GM12865 (cell line): ENCODE data around the gene INSR.
"Not testable (repeated sequence)": the region's sequence is repeated elsewhere in the genome, so short reads cannot be mapped to it uniquely, and the experiment has no call there.

Experiments
- DNase-seq: peaks from one replicate; pipeline ENCODE4 v3.0.0; 2010; ENCODE audit warnings: low read depth
- H3K4me3 ChIP-seq: 2 replicates; pipeline ENCODE4 v1.5.1; 2011; ENCODE audit warnings: mild to moderate bottlenecking, low read depth, low read length, control low read depth
- TF ChIP-seq, protein P1 (sequence below): IDR thresholded peaks from 2 replicates; pipeline ENCODE4 v1.5.1; 2011; ENCODE audit warnings: low read length, control low read depth, low read depth, inconsistent platforms; ENCODE audit not compliant: insufficient read depth; ENCODE audit errors: missing control alignments

Gene INSR

DNA sequence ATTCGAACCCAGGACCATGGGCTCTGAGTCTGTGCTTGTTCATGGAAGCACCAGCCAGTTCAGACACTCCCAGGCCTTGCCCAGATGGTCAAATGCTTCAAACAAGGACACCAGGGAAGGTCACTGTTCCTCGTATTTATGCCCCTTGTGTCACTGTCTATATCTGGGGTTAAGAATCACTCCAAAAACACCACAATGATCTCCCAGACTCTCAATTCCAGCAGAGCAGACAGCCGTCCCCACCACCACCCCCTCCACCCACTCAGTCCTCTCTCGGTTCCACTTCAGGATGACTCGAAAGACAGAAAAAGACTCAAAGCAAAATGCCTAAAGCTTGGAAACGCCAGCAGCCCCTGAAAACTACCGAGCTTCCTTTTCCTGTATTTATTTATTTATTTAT, 79.0 kb downstream of the INSR start:
- H3K4me3 ChIP-seq, result no peak overlapping the region
- TF ChIP-seq, protein P1, sequence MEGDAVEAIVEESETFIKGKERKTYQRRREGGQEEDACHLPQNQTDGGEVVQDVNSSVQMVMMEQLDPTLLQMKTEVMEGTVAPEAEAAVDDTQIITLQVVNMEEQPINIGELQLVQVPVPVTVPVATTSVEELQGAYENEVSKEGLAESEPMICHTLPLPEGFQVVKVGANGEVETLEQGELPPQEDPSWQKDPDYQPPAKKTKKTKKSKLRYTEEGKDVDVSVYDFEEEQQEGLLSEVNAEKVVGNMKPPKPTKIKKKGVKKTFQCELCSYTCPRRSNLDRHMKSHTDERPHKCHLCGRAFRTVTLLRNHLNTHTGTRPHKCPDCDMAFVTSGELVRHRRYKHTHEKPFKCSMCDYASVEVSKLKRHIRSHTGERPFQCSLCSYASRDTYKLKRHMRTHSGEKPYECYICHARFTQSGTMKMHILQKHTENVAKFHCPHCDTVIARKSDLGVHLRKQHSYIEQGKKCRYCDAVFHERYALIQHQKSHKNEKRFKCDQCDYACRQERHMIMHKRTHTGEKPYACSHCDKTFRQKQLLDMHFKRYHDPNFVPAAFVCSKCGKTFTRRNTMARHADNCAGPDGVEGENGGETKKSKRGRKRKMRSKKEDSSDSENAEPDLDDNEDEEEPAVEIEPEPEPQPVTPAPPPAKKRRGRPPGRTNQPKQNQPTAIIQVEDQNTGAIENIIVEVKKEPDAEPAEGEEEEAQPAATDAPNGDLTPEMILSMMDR, result no peak
- DNase-seq, result peak; percentile 59

DNA sequence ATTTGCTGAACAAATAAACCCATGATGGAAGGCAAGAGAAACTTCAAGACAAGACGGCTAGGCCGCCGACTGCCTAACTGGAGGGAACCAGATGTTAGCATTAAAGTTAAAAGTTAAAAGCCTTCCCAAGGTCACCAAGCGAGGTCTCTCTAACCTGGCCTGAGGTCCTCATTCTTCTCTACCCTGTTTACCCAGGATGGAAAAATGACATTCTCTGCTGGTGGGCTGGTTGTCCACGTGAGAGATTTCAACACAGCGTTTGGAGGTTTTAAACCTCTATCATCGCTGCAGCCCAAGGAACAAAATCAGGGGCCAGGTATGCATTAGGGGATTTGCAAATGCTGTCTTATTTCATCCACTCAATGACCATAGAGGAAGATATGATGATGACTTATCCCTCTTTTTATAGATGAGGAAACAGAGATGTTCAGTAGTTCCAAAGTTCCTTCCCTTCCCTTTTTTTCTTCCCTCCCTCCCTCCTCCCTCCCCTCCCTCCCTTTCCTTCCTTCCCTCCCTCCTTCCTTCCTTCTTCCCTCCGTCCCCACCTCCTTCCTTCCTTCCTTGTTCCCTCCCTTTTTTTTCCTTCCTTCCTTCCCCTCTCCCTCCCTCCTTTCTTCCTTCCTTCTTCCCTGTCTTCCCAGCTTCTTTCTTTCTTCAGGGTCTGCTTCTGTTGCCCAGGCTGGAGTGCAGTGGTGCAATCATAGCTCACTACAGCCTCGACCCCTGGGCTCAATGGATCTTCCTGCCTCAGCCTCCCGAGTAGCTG, 79.7 kb downstream of the INSR start:
- DNase-seq, result no peak
- TF ChIP-seq, protein P1, result no peak
- H3K4me3 ChIP-seq, result no peak overlapping the region

DNA sequence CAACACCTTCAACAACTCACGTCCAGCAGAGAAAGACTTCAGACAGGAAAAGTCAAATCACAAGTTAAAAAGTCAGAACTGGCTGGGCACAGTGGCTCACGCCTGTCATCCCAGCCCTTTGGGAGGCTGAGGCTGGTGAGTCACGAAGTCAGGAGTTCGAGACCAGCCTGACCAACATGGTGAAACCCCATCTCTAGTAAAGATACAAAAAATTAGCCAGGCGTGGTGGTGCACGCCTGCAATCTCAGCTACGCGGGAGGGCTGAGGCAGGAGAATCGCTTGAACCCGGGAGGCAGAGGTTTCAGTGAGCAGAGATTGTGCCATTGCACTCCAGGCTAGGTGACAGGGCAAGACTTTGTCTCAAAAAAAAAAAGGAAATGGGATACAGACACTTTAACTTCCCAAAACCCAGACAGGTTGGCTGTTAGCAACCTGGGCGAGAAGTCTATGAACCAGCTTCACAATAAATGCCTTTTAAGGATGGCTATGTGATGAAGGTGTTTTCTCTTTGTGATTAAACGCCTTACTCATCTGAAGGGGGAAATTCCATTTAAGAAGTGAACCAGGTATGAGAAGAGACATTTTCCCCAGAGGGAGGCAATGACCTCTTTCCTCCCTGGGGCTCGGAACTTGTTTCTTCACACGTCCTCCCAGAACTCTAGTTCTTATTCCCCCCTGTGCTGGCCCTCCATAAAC, 80.4 kb downstream of the INSR start:
- peak; percentile 68 for DNase-seq
- H3K4me3 ChIP-seq, result no peak overlapping the region
- TF ChIP-seq, protein P1, result no peak

DNA sequence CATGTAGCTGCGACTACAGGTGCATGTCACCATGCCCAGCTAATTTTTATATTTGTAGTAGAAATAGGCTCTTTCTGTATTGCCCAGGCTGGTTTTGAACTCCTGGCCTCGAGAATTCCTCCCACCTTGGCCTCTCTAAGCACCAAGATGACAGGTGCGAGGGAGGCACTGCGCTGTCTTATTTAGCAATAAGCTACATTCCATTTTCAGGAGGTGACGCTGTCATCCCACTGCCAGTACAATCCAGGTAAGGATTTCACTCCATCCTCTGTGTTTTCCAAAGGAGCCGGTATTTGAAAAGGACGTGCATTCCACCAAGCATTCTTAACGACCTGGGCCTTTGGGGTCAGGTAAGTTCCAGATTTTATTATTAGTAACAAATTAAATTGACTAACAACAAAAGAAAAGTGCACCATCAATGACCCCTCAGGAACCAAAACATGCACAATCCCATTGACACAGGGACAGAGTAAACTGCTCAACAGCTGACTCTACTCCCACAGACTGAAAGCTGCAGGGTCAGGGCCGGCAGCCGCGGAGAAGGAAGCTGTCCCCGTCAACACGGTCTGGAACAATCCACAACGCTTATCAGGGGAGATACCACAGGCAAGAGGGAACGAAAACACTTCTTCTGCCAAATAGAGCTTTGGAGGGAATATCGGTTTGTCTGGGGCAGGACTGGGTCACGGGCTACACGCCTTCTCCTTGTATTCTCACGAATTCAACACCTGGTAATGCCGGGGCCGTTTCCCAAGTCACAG, 82.8 kb downstream of the INSR start:
- TF ChIP-seq, protein P1, result no peak
- H3K4me3 ChIP-seq, result no peak overlapping the region
- DNase-seq, result no peak

DNA sequence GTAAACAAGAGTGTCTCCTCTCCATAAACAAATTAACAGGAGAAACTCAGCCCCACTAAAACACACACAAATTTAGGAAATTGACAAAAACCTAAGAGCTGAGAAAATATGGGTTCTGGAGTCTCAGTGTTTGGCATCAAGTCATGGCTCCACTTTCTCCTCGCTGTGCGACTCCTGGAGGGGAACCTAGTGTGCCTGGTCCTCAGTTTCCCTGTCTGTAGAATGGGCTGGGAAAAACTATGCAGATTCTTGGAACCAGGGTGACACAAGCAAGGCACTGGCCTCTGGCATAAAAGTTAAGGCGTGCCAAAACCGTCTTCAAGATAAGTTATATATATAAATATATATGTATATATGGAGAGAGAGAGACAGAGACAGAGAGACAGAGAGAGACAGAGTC, 83.9 kb downstream of the INSR start:
- no peak for DNase-seq
- H3K4me3 ChIP-seq, result no peak overlapping the region
- TF ChIP-seq, protein P1, result no peak

DNA sequence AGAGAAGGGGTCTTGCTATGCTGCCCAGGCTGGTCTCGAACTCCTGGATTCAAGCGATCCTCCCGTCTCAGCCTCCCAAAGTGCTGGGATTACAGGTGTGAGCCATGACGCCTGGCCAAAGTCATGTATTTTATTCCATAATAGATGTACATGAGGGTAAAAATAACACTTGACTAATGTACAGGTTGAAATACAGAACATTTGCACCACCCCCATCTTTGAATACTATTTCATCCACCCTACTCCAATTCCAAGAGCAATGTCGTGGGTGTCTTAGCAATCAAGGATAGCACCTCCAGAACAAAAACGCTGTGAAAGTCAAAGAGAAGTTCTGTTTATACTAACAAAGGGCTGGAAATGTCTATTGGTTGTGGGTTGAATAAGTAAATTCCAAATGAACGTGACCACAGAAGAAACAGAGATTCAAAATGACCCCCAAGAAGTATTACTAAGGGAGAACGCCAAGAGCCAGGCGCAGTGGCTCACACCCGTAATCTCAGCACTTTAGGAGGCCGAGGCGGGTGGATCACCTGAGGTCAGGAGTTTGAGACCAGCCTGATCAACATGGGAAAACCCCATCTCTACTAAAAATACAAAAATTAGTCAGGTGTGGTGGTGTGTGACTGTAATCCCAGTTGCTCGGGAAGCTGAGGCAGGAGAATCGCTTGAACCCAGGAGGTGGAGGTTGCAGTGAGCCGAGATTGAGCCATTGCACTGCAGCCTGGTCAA, 84.5 kb downstream of the INSR start:
- peak; percentile 45 for DNase-seq
- H3K4me3 ChIP-seq, result not testable (repeated sequence)

DNA sequence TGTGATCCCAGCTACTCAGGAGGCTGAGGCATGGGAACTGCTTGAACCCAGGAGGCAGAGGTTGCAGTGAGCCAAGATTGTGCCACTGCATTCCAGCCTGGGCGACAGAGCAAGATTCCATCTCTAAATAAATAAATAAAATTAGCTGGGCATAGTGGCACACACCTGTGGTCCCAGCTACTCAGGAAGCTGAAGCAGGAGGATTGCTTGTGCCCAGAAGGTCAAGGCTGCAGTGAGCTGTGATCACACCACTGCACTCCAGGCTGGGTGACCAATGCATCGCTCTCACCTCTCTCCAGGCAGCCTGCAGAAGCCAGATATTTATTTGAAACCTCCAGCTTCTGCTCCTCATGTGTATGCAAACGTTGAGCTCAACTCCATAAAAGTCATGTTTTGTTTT, 85.2 kb downstream of the INSR start:
- not testable (repeated sequence) for DNase-seq, H3K4me3 ChIP-seq
